Osteocyte (in vitro differentiated cells): ENCODE results near the gene C1orf74. TPM values are rescaled to one million over a fixed set of nuclear protein-coding genes. Genes with fewer than 3 reads are reported as not detected.

Experiments
- DNase-seq: peaks from one replicate; pipeline ENCODE4 v3.0.0; 2021; ENCODE audit warnings: mixed read lengths; ENCODE audit not compliant: unreplicated experiment; ENCODE audit errors: extremely low spot score
- H3K27ac Mint-ChIP-seq: one replicate; pipeline ENCODE4 v1.8.0; 2021; ENCODE audit warnings: mild to moderate bottlenecking, mixed read lengths; ENCODE audit not compliant: unreplicated experiment
- H3K27me3 Mint-ChIP-seq: one replicate; pipeline ENCODE4 v1.8.0; 2021; ENCODE audit warnings: mixed read lengths; ENCODE audit not compliant: unreplicated experiment
- H3K36me3 Mint-ChIP-seq: one replicate; pipeline ENCODE4 v1.8.0; 2021; ENCODE audit warnings: mixed read lengths; ENCODE audit not compliant: unreplicated experiment
- H3K4me1 Mint-ChIP-seq: one replicate; pipeline ENCODE4 v1.8.0; 2021; ENCODE audit warnings: mixed read lengths; ENCODE audit not compliant: unreplicated experiment
- H3K4me3 Mint-ChIP-seq: one replicate; pipeline ENCODE4 v1.8.0; 2021; ENCODE audit warnings: mild to moderate bottlenecking, moderate library complexity, mixed read lengths; ENCODE audit not compliant: unreplicated experiment
- H3K9me3 Mint-ChIP-seq: one replicate; pipeline ENCODE4 v1.8.0; 2021; ENCODE audit warnings: mixed read lengths; ENCODE audit not compliant: unreplicated experiment
- CTCF ChIP-seq: fragments of 200-600 bp; sonication (generic); IDR thresholded peaks from 2 replicates; pipeline ENCODE4 v1.5.0; 2021; ENCODE audit warnings: antibody characterized with exemption, mild to moderate bottlenecking, moderate library complexity
- total RNA-seq: library from RNA; stranded (reverse); gene quantifications from 2 replicates; pipeline ENCODE4 v1.2.1, GENCODE V29; 2021

Gene C1orf74
- total RNA-seq, 1 donor from 2014 or later: 1.6 TPM

GRCh38 chr1:209759829-209760359 is 24.5 kb downstream of the C1orf74 start:
- no peak for DNase-seq
- Mint-ChIP-seq H3K9me3 (no peaks in the 10 kb centered on the region), H3K4me3 (no peak overlapping the region), H3K36me3 (no peaks in the 10 kb centered on the region), H3K4me1 (peaks cover 7% of the 10 kb centered on the region), H3K27ac (no peak overlapping the region), H3K27me3 (peaks cover 65% of the 10 kb centered on the region)
- TF ChIP-seq CTCF: no peak

DNA sequence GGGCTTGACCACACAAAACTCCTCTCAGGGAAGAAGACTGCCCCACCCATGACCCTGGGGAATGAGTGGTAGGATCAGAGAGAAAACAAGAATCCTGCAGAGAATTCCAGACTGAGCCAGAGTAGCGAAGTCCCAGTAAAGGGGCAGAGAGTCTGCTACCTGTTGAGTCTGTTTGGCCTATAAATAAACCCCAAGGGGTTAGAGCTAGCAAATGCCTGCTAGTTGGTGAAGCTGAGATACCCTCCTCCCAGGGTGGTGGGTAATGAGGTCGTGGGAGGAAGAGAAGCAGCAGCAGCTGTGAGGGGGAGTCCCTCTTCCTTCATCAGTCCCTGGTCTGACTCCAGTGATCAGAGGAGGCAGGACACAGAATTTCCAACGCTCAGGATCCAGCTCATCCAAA is 26.0 kb downstream of the C1orf74 start:
- no peak overlapping the region for H3K27ac Mint-ChIP-seq
- peaks cover 71% of the 10 kb centered on the region for H3K27me3 Mint-ChIP-seq
- H3K4me1 Mint-ChIP-seq: peaks cover 7% of the 10 kb centered on the region
- H3K36me3 Mint-ChIP-seq: no peaks in the 10 kb centered on the region
- no peak for DNase-seq
- no peak for TF ChIP-seq CTCF
- no peaks in the 10 kb centered on the region for H3K9me3 Mint-ChIP-seq
- H3K4me3 Mint-ChIP-seq: no peak overlapping the region

- TF ChIP-seq CTCF: no peak
- no peak overlapping the region for H3K4me3 Mint-ChIP-seq
- H3K36me3 Mint-ChIP-seq: no peaks in the 10 kb centered on the region
- H3K27ac Mint-ChIP-seq: no peak overlapping the region
- DNase-seq: no peak
- peaks cover 65% of the 10 kb centered on the region for H3K27me3 Mint-ChIP-seq
- no peaks in the 10 kb centered on the region for H3K9me3 Mint-ChIP-seq
- H3K4me1 Mint-ChIP-seq: peaks cover 7% of the 10 kb centered on the region
These were observed 27.5 kb downstream of the C1orf74 start for GRCh38 chr1:209756615-209757445.

GRCh38 chr1:209755926-209756614 is 28.3 kb downstream of the C1orf74 start, which contains the start of gene TRAF3IP3:
TRAF3IP3 (plus strand) TSS chr1:209756053; CDS start chr1:209760040, 3,987 bp downstream.
- TF ChIP-seq CTCF: no peak
- H3K36me3 Mint-ChIP-seq: no peaks in the 10 kb centered on the region
- DNase-seq: no peak
- H3K9me3 Mint-ChIP-seq: no peaks in the 10 kb centered on the region
- H3K27me3 Mint-ChIP-seq: peaks cover 65% of the 10 kb centered on the region
- no peak within 1 kb of the TSS for H3K27ac Mint-ChIP-seq
- H3K4me3 Mint-ChIP-seq: no peak within 1 kb of the TSS
- peaks cover 7% of the 10 kb centered on the region for H3K4me1 Mint-ChIP-seq

- Mint-ChIP-seq H3K27me3 (peaks cover 69% of the 10 kb centered on the region), H3K9me3 (no peaks in the 10 kb centered on the region), H3K4me3 (no peak overlapping the region), H3K4me1 (peaks cover 7% of the 10 kb centered on the region), H3K27ac (no peak overlapping the region), H3K36me3 (no peaks in the 10 kb centered on the region)
- no peak for DNase-seq
- no peak for TF ChIP-seq CTCF
These were observed 29.1 kb downstream of the C1orf74 start for GRCh38 chr1:209755256-209755655.
